GM12873 (cell line): ENCODE data around the gene GLS.

Source experiments
- CTCF ChIP-seq: IDR thresholded peaks from 2 replicates; pipeline ENCODE4 v1.5.1; 2012; ENCODE audit warnings: low read depth, mild to moderate bottlenecking, moderate library complexity, low read length, control low read depth; ENCODE audit not compliant: insufficient read depth; ENCODE audit errors: missing control alignments

Gene GLS

GRCh38 chr2:190999949-191000665, 119.5 kb downstream of the GLS start:
- no peak for TF ChIP-seq CTCF

- no peak for TF ChIP-seq CTCF
These were observed 120.4 kb downstream of the GLS start for GRCh38 chr2:191001032-191001431.

- no peak for TF ChIP-seq CTCF
These were observed 121.0 kb downstream of the GLS start for GRCh38 chr2:191001624-191002023.

- TF ChIP-seq CTCF: no peak
These were observed 123.0 kb downstream of the GLS start for GRCh38 chr2:191003405-191004309.

GRCh38 chr2:191006297-191006696, 125.7 kb downstream of the GLS start:
- TF ChIP-seq CTCF: no peak

- no peak for TF ChIP-seq CTCF
These were observed 126.6 kb downstream of the GLS start for GRCh38 chr2:191006997-191007783.

- no peak for TF ChIP-seq CTCF
These were observed 127.7 kb downstream of the GLS start for GRCh38 chr2:191008286-191008685.
